HG03280 (cell line): ENCODE data around the gene ZSCAN20.
"Not testable (repeated sequence)": the region's sequence is repeated elsewhere in the genome, so short reads cannot be mapped to it uniquely, and the experiment has no call there.

Source experiments
- ATAC-seq: cut with Tn5 transposase; IDR thresholded peaks from one replicate; pipeline ENCODE4 v1.9.1; 2021; ENCODE audit warnings: mild to moderate bottlenecking, moderate library complexity; ENCODE audit not compliant: unreplicated experiment

ZSCAN20 gene

DNA sequence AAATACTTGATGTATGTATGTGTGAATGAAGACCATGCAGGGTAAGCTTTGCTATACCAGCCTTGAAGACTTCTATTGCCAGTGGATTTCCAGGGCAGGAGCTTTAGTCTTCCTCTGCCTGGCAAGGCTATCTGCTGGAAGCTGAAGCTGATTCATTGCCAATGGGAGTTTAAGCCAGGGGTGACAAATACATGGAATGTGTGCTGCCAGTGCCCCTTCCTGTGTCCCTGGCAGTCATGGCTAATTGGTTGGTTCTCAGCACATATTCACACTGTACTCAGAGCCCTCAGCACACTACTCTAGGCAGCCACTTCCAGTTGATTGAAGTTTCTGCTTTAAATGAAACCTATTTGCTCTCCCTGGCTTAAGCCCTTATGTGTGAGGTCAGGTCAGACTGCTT, 1.5 kb downstream of the ZSCAN20 start:
- no peak for ATAC-seq

DNA sequence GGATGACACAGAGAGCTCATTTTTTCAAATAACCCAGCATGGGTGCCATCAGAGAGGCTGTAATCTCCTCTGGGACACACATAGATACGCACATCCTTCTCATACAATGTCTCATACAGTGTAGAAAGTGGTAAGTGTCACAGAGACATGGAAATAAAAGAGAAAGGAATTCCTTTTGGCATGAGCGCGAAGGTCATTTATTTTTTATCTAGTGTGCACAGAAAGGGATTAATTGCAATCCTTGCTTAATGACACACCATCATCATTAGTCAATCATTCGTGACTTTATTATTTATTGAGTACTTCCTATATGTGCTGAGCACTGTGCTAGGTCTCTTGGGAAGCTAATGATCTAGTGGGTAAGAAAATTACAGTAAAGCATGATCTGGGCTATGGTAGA, 5.0 kb downstream of the ZSCAN20 start:
- ATAC-seq, result no peak

DNA sequence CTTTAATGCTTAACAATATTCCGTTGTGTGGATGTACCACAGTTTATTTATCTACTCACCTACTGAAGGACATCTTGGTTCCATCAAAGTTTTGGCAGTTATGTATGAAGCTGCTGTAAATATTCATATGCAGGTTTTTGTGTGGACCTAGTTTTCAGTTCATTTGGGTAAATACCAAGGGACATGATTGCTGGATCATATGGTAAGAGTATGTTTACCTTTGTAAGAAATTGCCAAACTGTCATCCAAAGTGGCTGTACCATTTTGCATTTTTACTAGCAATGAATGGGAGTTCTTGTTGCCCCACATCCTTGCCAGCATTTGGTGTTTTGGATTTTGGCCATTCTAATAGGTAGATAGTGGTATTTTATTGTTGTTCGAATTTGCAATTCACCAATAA, 10.0 kb downstream of the ZSCAN20 start:
- ATAC-seq, result no peak

DNA sequence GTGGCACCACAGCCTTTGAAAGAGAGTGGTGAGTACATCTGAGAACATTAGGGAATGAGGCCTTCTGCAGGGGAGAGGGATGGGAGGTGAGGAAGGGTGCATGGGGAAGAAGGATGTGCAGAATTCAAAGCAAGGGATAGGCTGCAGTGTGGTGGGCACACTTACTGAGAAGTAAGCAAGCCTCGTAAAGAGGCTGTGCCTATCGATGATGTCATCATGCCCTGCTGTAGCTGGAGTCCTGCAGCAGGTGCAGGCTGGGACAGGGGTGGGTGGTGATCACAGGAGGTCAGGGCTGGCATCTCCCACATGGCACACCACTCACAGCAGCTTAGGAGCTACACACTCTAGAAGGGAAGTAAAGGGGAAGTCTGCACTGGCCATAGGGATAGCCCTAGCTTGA, 16.2 kb downstream of the ZSCAN20 start:
- ATAC-seq, result no peak

DNA sequence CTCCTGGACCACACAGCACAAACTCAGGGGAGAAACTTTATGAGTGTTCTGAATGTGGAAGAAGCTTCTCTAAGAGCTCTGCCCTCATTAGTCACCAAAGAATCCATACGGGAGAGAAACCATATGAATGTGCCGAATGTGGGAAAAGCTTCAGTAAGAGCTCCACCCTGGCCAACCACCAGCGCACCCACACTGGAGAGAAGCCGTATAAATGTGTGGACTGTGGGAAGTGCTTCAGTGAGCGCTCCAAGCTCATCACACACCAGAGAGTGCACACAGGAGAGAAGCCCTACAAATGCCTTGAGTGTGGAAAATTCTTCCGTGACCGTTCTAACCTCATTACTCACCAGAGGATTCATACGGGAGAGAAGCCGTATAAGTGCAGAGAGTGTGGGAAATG, 22.5 kb downstream of the ZSCAN20 start:
- ATAC-seq, result no peak

DNA sequence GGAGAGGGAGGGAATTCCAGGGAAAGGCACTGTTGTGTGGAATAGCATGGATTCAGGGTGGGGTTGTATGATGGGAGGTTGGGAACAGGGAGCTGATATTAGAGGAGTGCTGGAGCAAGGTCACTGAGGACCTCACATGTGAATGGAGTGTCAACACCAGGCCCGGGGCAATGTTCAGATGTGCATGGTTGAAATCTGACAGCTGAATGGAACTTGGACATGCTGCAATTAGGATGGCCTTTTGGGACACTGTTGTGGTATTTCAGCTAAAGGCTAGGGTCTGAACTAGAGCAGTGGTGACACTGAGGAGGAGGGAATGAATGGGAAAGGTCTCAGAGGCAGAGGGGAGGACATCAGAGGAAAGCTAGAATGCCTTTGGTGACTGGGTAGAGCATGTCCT, 25.0 kb downstream of the ZSCAN20 start:
- no peak for ATAC-seq

DNA sequence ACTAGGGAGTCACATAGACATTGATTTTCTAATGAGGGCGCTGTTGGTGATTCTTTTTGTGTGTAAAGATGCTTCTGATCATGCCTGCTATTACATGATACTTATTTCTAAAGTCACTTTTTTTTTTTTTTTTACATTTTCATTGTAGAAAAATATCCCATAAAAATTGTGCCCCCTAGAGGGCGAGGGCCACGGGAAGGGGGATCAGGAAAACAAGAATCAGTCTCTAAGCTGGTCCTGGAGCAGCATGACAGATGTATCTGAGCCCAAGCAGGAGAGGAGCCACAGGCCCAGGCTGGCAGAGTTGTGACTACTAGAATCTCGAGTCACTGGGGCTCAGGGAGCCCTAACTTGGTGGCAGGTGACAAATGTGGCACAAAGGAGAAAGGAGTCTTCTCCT, 28.1 kb downstream of the ZSCAN20 start:
- ATAC-seq, result no peak

DNA sequence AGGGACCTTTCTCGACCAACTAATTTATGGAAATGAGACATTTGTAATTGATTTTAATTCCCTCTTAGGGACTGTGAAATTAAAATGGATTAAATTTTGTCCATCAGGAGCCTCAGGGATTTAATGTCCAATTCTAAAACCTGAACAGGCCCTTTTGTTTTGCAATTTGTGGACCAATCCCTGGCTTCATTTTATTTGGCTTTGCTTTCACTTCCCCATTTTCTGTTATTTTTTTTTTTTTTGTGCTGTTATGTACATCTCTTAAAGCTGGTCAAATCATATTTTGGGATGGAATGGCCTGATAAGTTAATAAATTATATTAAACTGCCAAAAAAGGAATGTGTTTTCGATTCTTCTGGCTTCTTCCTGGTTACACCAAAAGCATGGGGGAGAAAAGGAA, 28.9 kb downstream of the ZSCAN20 start:
- ATAC-seq, result no peak

DNA sequence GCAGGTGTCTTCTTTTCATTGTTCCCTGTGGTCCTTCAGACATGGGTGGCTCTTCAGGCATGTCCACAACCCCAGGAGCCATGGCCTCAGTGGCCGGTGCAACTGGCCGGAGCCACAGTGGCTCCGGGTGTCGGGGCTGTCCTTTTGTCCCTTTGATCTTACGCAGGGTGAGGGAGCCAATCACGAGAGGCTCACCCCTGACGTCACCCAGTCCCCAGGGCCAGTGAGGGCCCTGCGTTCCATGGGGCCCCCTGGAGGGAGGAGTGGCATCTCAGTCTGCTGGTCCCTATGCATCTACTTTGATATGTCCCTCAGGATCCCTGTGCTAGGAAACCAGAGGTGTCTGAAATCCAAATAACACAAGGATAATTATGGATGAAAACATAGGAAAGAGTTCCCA, 29.3 kb downstream of the ZSCAN20 start:
- no peak for ATAC-seq

DNA sequence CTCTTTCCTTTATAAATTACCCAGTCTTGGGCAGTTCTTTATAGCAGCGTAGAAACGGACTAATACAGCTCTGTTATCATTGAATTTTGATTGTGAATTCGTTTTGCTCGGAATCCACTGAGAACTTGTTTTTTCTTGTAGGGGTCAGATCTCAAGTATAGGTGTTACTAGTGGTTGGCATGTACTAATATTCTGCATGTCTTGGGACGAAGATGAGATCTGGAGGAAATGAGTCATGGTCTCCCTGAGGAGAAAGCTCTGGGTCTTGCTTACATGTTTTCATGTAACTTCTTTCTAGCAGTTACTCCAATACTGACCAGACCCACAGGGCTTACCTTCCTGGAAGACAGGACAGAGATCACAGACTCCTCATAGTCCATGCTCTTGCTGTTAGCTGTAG, 30.3 kb downstream of the ZSCAN20 start:
- no peak for ATAC-seq

DNA sequence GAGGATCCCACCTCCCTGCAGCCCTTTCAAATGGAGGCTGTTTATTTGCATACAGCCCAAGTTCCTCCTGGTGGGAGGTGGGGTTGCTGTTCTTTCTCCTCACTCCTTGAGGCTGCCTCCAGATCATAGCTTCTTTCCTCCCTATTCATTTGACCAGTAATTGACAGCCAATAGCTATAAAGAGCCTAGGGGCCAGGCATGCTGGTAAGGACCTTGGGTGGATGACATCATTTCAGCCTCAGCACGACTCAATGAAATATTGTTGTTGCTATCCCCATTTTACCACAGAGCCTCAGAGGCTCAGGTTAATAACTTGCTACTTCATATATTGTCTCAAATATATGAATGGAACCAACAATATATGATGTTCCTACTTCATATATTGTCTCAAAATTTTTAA, 31.1 kb downstream of the ZSCAN20 start:
- ATAC-seq, result no peak

DNA sequence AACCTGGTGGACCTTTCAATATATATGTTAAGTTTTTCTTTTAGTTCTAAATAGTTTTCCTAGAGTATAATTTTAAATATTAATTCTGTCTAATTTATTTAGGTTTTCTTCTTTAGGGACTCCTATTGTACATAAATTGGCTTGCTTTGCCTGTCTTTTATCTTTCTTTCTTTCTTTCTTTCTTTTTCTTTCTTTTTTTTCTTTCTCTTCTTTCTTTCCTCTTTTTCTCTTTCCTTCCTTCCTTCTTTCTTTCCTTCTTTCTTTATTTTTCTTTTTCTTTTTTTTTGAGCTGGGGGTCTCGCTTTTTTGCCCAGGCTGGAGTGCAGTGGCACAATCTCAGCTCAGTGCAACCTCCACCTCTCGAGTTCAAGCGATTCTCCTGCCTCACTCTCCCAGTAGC, 35.2 kb downstream of the ZSCAN20 start:
- ATAC-seq, result no peak

DNA sequence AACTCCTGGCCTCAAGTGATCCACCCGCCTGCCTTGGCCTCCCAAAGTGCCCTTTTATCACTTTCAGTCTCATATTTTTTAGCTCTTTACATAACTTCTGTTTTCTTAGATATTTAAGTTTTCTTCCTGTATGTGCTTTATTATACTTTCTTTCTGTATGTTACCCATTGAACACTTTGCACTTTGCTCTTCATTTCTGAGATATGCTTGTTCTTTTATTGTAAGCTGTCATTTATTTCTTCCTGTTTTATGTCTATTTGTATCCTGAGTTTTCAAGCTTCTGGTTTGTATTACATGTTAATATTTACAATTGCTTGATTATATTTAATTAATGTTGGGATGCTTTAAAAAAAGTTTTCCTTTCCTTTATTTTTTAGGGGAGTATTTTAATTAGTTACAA, 35.7 kb downstream of the ZSCAN20 start:
- ATAC-seq, result no peak

DNA sequence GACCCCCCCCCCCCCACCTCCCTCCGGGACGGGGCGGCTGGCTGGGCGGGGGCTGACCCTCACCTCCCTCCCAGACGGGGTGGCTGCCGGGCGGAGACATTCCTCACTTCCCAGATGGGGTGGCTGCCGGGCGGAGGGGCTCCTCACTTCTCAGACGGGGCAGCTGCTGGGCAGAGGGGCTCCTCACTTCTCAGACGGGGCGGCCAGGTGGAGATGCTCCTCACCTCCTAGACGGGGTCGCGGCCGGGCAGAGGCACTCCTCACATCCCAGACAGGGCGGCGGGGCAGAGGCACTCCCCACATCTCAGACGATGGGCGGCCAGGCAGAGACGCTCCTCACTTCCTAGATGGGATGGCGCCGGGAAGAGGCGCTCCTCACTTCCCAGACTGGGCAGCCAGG, 36.8 kb downstream of the ZSCAN20 start:
- ATAC-seq, result not testable (repeated sequence)

DNA sequence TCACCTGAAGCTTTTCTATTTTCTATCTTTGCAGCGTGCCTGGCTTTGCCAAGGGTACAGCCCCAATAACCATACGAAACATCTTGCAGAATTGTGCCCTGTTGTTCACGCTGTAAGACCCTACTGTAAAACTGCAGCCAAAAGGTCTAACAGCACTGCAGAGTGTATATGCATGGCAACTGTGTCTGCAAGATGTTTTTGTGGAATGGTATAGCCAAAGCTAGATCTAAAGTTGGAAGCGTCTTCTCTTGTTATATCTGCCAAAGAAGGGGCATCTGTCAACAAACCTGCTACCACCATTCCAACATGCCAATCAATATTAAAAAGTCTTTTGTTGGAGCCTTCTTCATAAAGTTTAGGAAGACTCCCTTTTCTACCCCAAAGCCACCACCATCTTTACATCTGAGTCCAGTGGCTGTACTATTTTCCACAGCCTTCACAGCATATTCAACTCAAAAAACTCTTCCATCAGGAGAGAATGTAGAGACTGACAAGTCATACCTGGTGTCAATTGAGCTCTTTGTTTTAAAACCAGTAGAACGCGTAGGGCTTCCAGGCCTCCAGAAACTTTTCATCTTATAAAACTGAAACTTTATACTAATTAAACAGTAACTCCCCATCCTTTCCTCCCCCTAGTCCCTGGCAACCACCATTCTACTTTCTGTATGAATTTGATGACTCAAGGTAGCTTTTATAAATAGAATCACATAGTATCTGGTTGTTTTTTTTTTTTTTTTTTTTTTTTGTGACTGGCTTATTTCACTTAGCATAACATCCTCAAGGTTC, 40.0 kb downstream of the ZSCAN20 start:
- ATAC-seq, result no peak

DNA sequence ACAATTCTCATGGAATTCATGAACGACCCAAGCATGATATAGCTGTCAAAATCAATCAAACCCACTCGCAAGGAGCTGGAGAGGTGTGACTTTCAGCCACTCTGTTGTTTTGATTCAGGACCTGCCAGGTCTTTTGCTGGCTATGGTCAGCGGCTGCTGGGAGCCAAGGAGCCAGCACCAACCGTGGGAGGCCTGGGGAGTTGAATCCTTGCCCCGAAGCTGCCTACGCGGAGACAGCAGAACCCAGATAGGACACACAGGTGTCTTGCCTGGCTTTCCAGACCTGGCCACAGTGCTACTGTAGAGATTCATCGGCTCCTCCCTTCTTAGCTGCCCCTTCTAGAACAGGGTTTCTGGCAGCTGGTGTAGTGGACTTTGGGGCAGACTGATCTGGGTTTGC, 42.7 kb downstream of the ZSCAN20 start:
- ATAC-seq, result no peak

DNA sequence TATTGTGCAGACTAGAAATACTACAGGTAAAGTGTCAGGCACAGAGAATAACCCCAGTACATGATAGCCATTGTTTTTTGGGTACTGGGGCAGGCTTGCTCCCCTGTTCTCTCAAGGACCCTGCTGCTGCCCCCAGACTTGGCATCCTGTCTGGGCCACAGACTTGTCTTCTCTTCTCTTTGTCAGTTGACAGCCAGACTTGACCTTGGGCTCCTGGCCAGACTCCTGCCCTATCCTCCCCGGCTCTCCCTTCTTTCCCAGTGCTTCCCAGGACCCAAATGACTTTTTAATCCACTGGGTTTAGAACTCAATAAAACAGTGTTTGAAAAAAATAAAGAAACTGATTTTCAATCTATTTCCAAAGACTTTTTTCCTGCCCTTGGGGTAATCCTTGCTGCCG, 43.2 kb downstream of the ZSCAN20 start:
- no peak for ATAC-seq

DNA sequence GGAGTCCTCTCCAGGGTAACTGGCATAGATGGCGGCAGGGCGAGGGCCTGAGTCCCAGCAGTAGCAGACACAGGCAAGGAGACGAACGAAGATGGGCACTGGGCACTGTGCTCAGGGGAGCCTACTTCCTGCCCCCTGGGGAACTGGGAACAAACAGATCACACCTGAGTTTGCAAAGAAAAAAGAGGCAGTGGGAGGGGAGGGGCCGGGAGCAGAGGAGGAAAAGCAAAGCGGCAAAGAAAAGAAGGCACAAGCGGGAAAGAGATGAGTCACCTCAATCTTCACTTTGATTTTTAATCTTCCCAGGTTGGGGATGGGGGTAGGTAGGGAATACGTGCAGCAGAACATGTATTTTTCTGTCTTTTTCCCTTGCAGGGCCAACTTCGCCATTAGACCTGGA, 44.0 kb downstream of the ZSCAN20 start:
- no peak for ATAC-seq

DNA sequence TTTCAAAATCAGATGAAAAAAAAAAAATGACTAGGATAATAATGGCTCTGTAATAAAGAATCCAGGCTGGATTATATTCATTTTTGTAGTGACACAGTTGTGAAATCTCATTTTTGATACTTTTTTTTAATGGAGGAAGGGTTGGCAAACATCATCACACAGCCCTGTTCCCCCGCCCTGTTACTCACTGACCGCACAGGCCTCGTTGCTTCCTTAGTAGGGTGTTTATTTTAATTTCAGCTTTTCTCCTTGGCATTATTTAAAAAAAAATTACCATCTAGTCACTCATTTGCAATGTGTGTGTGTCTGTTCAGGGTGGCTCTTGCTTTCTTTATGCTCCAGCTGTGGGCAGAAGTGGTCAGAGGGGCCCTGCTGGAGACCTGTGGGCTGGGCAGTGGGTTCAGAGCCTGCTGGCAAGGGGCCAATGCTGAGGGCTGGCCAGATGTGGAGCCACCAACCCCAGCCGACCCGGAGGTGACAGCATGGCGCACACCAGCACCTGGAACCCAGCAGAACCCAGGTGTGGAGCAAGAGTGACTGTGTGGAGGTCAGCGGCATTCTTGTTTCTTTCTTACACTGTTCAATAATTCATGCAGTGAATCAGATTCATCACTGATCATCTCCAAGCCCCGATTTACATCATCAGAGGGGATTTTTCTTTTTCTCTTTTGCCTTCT, 44.6 kb downstream of the ZSCAN20 start:
- ATAC-seq, result no peak

DNA sequence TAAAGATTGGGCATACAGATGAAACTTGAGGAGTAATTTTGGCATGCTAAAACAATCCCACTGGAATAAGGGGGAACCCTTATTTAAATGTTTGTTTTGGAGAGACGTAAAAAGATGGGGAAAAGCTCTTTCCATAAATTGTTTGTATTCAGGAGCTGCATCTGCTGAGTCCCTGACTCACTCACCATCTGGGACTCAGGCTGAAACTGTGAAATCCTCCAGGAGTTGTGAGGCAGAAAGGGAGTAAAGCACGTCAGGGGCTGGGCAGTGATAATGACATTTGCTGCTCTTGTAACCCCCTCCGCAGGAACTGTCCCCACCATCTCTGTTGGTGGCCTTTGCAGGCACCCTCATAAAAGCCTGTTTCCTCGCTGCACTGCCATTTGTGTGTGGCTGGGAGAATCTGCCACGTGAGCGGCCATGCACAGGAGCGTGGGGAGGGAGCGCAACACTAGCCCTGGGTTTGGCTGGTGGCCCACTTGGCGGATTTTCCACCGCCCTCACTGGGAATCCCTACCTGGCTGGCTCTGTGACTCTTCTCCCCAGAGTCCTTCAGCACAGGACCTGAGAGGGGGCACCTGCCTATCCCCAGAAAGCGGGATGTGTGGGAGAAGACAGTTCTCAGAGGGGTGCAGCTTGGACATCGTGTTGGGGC, 45.3 kb downstream of the ZSCAN20 start:
- ATAC-seq, result no peak

DNA sequence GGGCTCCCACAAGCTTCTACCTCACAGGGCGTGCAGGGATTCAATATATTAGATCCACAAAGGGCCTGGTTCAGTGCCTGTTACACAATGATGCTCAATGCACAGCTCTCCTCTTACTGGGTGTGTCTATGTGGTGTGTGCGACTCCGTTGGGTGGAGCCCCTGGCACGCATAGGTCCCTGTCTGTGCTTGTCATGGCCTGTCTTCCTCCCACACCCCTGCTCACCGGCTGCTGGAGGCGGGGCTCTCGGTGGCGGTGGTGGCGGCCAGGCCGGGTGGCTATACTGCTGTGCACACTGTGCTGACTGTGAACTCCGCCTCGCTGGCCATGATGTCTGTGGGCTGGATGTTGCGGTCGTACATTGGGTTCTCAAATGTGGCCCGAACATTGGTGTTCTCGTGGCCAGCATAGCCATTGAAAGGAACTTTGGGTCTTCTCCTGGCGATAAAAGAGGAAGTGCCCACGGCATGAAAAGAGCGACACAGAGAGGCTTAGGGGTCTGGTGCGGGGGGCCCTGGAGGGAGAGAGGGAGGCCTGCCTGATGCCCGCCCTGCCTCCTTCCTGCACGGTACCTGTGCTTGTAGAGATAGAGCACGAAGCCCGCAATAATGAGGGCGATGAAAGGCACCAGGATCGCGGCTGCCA, 46.9 kb downstream of the ZSCAN20 start:
- ATAC-seq, result no peak

DNA sequence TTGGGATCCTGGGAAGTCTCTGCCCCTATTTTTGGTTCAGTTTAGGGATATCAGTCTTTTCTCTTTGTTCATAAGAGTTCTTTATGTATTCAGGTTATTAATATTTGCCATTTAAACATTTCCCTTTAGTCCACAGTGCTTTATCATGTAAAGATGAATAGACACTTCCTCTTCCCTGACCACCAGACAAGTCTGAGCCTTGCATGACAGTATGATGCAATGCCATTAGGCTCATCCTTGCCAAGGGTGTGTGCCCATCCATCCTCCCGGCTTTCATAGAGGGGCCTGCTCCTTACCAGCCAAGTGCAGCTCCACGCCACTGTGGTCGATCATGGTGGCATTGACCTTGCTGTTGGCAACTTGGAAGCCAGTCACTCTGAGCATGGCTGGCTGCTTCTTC, 52.1 kb downstream of the ZSCAN20 start:
- no peak for ATAC-seq
